ENCODE measurements around the gene NDUFA13.

DNA sequence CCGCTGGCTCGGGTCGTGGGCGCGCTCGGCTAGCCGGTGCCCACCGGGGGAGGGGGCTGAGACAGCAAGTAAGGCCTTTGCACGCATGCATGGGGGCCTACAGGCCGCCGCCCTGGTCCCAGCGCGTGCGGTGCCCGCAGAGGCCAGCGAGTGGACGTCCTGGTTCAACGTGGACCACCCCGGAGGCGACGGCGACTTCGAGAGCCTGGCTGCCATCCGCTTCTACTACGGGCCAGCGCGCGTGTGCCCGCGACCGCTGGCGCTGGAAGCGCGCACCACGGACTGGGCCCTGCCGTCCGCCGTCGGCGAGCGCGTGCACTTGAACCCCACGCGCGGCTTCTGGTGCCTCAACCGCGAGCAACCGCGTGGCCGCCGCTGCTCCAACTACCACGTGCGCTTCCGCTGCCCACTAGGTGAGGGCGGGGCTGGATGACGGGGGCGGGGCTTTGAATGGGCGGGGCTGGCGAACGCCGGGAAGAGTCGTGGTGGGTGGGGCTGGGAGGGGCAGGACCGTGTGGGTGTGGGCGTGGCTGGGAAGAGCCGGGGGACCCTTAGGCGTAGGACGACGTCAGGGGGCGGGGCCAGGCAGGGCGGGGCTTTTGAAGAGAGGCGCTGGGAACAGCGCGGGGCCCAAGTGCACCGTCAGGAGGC lies 24.2 kb downstream of the NDUFA13 start:
- TF ChIP-seq, protein P1, sequence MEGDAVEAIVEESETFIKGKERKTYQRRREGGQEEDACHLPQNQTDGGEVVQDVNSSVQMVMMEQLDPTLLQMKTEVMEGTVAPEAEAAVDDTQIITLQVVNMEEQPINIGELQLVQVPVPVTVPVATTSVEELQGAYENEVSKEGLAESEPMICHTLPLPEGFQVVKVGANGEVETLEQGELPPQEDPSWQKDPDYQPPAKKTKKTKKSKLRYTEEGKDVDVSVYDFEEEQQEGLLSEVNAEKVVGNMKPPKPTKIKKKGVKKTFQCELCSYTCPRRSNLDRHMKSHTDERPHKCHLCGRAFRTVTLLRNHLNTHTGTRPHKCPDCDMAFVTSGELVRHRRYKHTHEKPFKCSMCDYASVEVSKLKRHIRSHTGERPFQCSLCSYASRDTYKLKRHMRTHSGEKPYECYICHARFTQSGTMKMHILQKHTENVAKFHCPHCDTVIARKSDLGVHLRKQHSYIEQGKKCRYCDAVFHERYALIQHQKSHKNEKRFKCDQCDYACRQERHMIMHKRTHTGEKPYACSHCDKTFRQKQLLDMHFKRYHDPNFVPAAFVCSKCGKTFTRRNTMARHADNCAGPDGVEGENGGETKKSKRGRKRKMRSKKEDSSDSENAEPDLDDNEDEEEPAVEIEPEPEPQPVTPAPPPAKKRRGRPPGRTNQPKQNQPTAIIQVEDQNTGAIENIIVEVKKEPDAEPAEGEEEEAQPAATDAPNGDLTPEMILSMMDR (conservative IDR thresholded peaks at IDR 0.05 in 1 of 2, IDR thresholded peaks at IDR 0.05 in 1 of 2; ENCODE audit: extremely low read depth in 1 of 2, insufficient read depth in 1 of 2, low read depth in 1 of 2, low read length in 2 of 2): no peak
- TF ChIP-seq EZH2 (IDR thresholded peaks at IDR 0.05; ENCODE audit: borderline replicate concordance, low read length): no peak
